Endothelial cell of umbilical vein (primary cell): Measurements from ENCODE around the gene EEF1G. TPM values are rescaled to one million over a fixed set of nuclear protein-coding genes. Genes with fewer than 3 reads are reported as not detected.

Experiments used
- BruUV-seq: library from RNA; stranded (reverse); fragments of 400-500 nt; replicated peaks from 2 replicates; lab custom pipeline; 2021; lab: Mats Ljungman, UMichigan
- CTCF ChIA-PET: fragments of 300-600, 350-600 bp; sonication (Branson Sonifier 250); formaldehyde crosslinking; loops from one replicate; lab custom pipeline; 2021; ENCODE audit warnings: antibody characterized with exemption, inconsistent platforms; lab: Charles Lee
- POLR2A ChIA-PET: fragments of 300-600, 350-600 bp; sonication (Branson Sonifier 250); formaldehyde crosslinking; loops from one replicate; lab custom pipeline; 2021; ENCODE audit warnings: antibody characterized with exemption, inconsistent platforms; lab: Charles Lee
- DNase-seq: peaks from one replicate; pipeline ENCODE4 v3.0.0-alpha.2; 2011; ENCODE audit warnings: low read depth, low spot score
- FAIRE-seq: peaks from 2 replicates; lab custom pipeline; 2011; peaks lifted over from hg19 to GRCh38; lab: Jason Lieb, UNC
- H2AFZ ChIP-seq: 2 replicates; pipeline ENCODE4 v1.6.0; 2012; ENCODE audit warnings: low read depth, low read length, control low read depth, inconsistent platforms
- H3K27ac ChIP-seq: 2 replicates; pipeline ENCODE4 v1.5.1; 2011; ENCODE audit warnings: low read depth, mild to moderate bottlenecking, control low read depth, low read length, moderate library complexity; ENCODE audit not compliant: insufficient read depth
- H3K27me3 ChIP-seq, 2 experiments: 2 replicates each; pipeline versions ENCODE4 v1.6.0 to v1.6.1; 2011; ENCODE audit warnings: low read length in 2 of 2, mixed read lengths in 1 of 2; ENCODE audit not compliant: control insufficient read depth in 2 of 2, insufficient read depth in 2 of 2
- H3K36me3 ChIP-seq, 2 experiments: 2 replicates in 1 of 2; 3 replicates in 1 of 2; pipeline ENCODE4 v1.5.1; 2011; ENCODE audit warnings: low read length in 2 of 2, mild to moderate bottlenecking in 1 of 2, moderate library complexity in 1 of 2; ENCODE audit not compliant: control insufficient read depth in 2 of 2, insufficient read depth in 2 of 2; ENCODE audit errors: extremely low read depth in 1 of 2
- H3K4me1 ChIP-seq: 3 replicates; pipeline ENCODE4 v1.5.1; 2011; ENCODE audit warnings: mild to moderate bottlenecking, low read length; ENCODE audit not compliant: control insufficient read depth, insufficient read depth; ENCODE audit errors: extremely low read depth
- H3K4me2 ChIP-seq: 2 replicates; pipeline ENCODE4 v1.6.1; 2011; ENCODE audit warnings: low read length, control low read depth, mixed read lengths; ENCODE audit not compliant: insufficient read depth
- H3K4me3 ChIP-seq, 3 experiments: fragments of 200-600 bp in 1 of 3; sonication (generic), shearing (Covaris generic) in 1 of 3; replicated peaks in 1 of 3; 2 replicates each; pipeline ENCODE4 v1.5.1; 2011 to 2016; ENCODE audit warnings: control low read depth in 3 of 3, low read length in 3 of 3, mild to moderate bottlenecking in 2 of 3, inconsistent platforms in 1 of 3, low read depth in 1 of 3, moderate library complexity in 1 of 3; ENCODE audit not compliant: insufficient read depth in 1 of 3
- H3K79me2 ChIP-seq: 2 replicates; pipeline ENCODE4 v1.6.0; 2012; ENCODE audit warnings: low read length, inconsistent platforms; ENCODE audit not compliant: control insufficient read depth, insufficient read depth
- H3K9ac ChIP-seq: replicated peaks from 2 replicates; pipeline ENCODE3; 2011; ENCODE audit warnings: low read length, control low read depth; ENCODE audit not compliant: insufficient read depth; ENCODE audit errors: extremely low read depth
- H3K9me1 ChIP-seq: replicated peaks from 3 replicates; pipeline ENCODE4 v1.6.0; 2011; ENCODE audit warnings: mild to moderate bottlenecking, low read length; ENCODE audit not compliant: control insufficient read depth, insufficient read depth; ENCODE audit errors: extremely low read depth
- H3K9me3 ChIP-seq: replicated peaks from 2 replicates; pipeline ENCODE4 v1.5.1; 2012; ENCODE audit warnings: low read length, inconsistent platforms; ENCODE audit not compliant: control insufficient read depth, insufficient read depth
- H4K20me1 ChIP-seq: replicated peaks from 2 replicates; pipeline ENCODE3; 2011; ENCODE audit warnings: mild to moderate bottlenecking, low read length; ENCODE audit not compliant: control insufficient read depth, insufficient read depth; ENCODE audit errors: extremely low read depth
- EZH2 ChIP-seq: IDR thresholded peaks from 2 replicates; pipeline ENCODE4 v1.6.1; 2012; ENCODE audit warnings: borderline replicate concordance, low read depth, mild to moderate bottlenecking, moderate library complexity, low read length, inconsistent platforms; ENCODE audit not compliant: severe bottlenecking
- FOS ChIP-seq: IDR thresholded peaks from 2 replicates; pipeline ENCODE4 v1.6.1; 2011; ENCODE audit warnings: mild to moderate bottlenecking, low read length, moderate library complexity, borderline replicate concordance; ENCODE audit not compliant: insufficient read depth
- GATA2 ChIP-seq: IDR thresholded peaks from 2 replicates; pipeline ENCODE4 v1.7.0; 2011; ENCODE audit warnings: low read depth, mild to moderate bottlenecking, moderate library complexity, mixed read lengths, low read length; ENCODE audit not compliant: insufficient read length, insufficient read depth
- JUN ChIP-seq: IDR thresholded peaks from 2 replicates; pipeline ENCODE4 v1.6.1; 2011; ENCODE audit warnings: borderline replicate concordance, low read depth; ENCODE audit not compliant: insufficient read length, insufficient read depth
- MYC ChIP-seq: IDR thresholded peaks from one replicate; pipeline ENCODE4 v1.6.1; 2011; ENCODE audit warnings: mild to moderate bottlenecking, low read depth, low read length
- POLR2A ChIP-seq: IDR thresholded peaks from 2 replicates; pipeline ENCODE4 v1.6.1; 2012; ENCODE audit warnings: low read depth, mild to moderate bottlenecking, control low read depth, low read length
- POLR2AphosphoS5 ChIP-seq: IDR thresholded peaks from 2 replicates; pipeline ENCODE4 v1.6.1; 2012; ENCODE audit warnings: low read depth, mild to moderate bottlenecking, control low read depth, low read length, moderate library complexity; ENCODE audit not compliant: insufficient read depth
- dilution Hi-C: fragments of 300-500 bp; cut with MboI; formaldehyde crosslinking; loops from one replicate; pipeline ENCODE4 v1.15.0; 2019; ENCODE audit warnings: low sequenced_read_pairs; ENCODE audit not compliant: extremely low pct_ligation_motif_present
- intact Hi-C: fragments of 100-400 bp; cut with micrococcal nuclease; formaldehyde crosslinking; loops from one replicate; pipeline ENCODE4 v1.10.0; 2022
- polyA plus RNA-seq, 4 experiments: library from polyadenylated mRNA; depleted of rRNA in 3 of 4; stranded (reverse) in 3 of 4; unstranded in 1 of 4; fragments of >200 nt; gene quantifications; 2 replicates each; pipeline versions ENCODE4 v1.2.1 to v1.2.3, GENCODE V29; 2011 to 2012; ENCODE audit warnings: missing spikeins in 1 of 4
- total RNA-seq: library from RNA; stranded (reverse); gene quantifications from 2 replicates; pipeline ENCODE4 v1.2.3, GENCODE V29; 2021
- TF ChIP-seq, protein P1 (sequence below): IDR thresholded peaks from 2 replicates; pipeline ENCODE4 v1.6.1; 2011; ENCODE audit not compliant: insufficient read depth, insufficient read length
- TF ChIP-seq, protein P2 (sequence below), 2 donors: IDR thresholded peaks; 1 replicate in 1 of 2; 2 replicates in 1 of 2; pipeline ENCODE4 v1.5.1; 2011; ENCODE audit warnings: low read length in 2 of 2, mild to moderate bottlenecking in 2 of 2, moderate library complexity in 2 of 2, control low read depth in 1 of 2, inconsistent platforms in 1 of 2, low read depth in 1 of 2; ENCODE audit not compliant: insufficient read depth in 1 of 2; ENCODE audit errors: extremely low read depth in 1 of 2

EEF1G gene
- total and polyA plus RNA-seq, 2 donors (not counting 3 experiments of a cell fraction or from before 2014, with no cell fraction given): 1,341 to 2,133 TPM

DNA sequence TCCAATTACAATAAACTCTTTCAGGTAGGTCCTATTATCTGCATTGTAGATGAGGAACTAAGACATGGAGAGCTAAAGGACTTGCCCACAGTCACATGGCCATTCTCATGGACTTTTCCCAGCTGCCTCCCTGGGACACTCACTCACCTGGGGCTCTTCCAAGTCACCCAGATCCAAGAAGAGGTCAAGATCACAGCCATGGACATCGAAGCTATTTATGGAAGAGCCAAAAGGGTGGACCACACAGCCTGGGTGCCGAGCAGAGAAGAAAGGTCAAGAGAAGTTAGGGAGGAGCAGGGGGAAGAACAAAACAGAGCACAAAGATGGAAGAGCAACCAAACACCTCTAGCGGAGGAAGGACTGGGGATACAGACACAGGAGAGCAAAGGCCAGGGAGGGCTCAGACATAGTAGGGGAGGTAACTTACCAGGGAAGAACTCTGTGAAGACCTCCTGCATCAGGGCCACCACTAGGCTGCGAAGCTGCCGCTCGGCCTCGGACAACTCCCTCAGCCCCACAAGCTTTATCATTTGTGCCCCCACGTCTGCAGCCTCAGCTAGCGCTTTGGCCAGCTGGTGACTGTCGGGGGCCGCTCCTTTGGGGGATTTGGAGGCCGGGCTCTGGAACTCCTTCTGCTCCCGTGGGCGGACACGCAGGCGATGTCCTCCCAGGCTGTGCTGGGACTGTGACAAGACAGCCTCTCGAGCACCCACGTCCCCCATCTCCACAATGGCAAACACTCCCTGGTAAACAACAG is 7.4 kb upstream of the EEF1G start:
- H3K36me3 ChIP-seq: peaks cover 0 to 8% of the 10 kb centered on the region in 2 experiments
- FAIRE-seq (no peak), DNase-seq (no peak)
- no peak overlapping the region for H2AFZ ChIP-seq
- H3K79me2 ChIP-seq: no peaks in the 10 kb centered on the region
- BruUV-seq: no TSS peak
- CTCF ChIA-PET: interaction anchor here (1.5 to 2.0 kb wide), 2 partner anchors 10 to 156 kb away, joined by 4 to 5 read pairs; partner anchors contain the start of gene TUT1
- no peak overlapping the region for H3K9ac ChIP-seq
- TF ChIP-seq FOS: no peak
- no peak for TF ChIP-seq JUN
- TF ChIP-seq POLR2AphosphoS5: no peak
- no peak for TF ChIP-seq EZH2
- TF ChIP-seq, protein P1, sequence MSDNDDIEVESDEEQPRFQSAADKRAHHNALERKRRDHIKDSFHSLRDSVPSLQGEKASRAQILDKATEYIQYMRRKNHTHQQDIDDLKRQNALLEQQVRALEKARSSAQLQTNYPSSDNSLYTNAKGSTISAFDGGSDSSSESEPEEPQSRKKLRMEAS: no peak
- TF ChIP-seq GATA2: no peak
- TF ChIP-seq POLR2A: no peak
- TF ChIP-seq MYC: no peak
- TF ChIP-seq, protein P2, sequence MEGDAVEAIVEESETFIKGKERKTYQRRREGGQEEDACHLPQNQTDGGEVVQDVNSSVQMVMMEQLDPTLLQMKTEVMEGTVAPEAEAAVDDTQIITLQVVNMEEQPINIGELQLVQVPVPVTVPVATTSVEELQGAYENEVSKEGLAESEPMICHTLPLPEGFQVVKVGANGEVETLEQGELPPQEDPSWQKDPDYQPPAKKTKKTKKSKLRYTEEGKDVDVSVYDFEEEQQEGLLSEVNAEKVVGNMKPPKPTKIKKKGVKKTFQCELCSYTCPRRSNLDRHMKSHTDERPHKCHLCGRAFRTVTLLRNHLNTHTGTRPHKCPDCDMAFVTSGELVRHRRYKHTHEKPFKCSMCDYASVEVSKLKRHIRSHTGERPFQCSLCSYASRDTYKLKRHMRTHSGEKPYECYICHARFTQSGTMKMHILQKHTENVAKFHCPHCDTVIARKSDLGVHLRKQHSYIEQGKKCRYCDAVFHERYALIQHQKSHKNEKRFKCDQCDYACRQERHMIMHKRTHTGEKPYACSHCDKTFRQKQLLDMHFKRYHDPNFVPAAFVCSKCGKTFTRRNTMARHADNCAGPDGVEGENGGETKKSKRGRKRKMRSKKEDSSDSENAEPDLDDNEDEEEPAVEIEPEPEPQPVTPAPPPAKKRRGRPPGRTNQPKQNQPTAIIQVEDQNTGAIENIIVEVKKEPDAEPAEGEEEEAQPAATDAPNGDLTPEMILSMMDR (IDR thresholded peaks at IDR 0.05; ENCODE audit: extremely low read depth in 1 of 2, insufficient read depth in 1 of 2, low read depth in 1 of 2, low read length in 2 of 2): no peak
- H3K4me2 ChIP-seq: no peak overlapping the region
- intact Hi-C loops (no loop called here), dilution Hi-C loops (no loop called here)
- H3K9me3 ChIP-seq: no peaks in the 10 kb centered on the region
- POLR2A ChIA-PET: no interaction called here
- no peak overlapping the region for H3K27ac ChIP-seq
- no peaks in the 10 kb centered on the region for H4K20me1 ChIP-seq
- H3K27me3 ChIP-seq: no peaks in the 10 kb centered on the region
- peaks cover 25% of the 10 kb centered on the region for H3K4me1 ChIP-seq
- H3K9me1 ChIP-seq: no peaks in the 10 kb centered on the region
- H3K4me3 ChIP-seq: no peak overlapping the region
